GM10847 (cell line): Measurements from ENCODE around the gene ARHGEF25.

Experiments
- POLR2A ChIP-seq: IDR thresholded peaks from 2 replicates; pipeline ENCODE4 v1.6.1; 2011; ENCODE audit not compliant: insufficient read length; ENCODE audit errors: extremely low read depth

ARHGEF25 gene

GRCh38 chr12:57623385-57623784 lies 12.2 kb downstream of the ARHGEF25 start:
- TF ChIP-seq POLR2A = no peak

- TF ChIP-seq POLR2A = no peak
These were observed 12.7 kb downstream of the ARHGEF25 start for GRCh38 chr12:57623811-57624390.

GRCh38 chr12:57624441-57625220 lies 13.4 kb downstream of the ARHGEF25 start:
- no peak for TF ChIP-seq POLR2A

GRCh38 chr12:57625261-57626032 lies 14.2 kb downstream of the ARHGEF25 start:
- TF ChIP-seq POLR2A = no peak

GRCh38 chr12:57626111-57626920 lies 15.1 kb downstream of the ARHGEF25 start:
- no peak for TF ChIP-seq POLR2A

GRCh38 chr12:57626921-57627445 lies 15.7 kb downstream of the ARHGEF25 start:
- no peak for TF ChIP-seq POLR2A

GRCh38 chr12:57627501-57628279 lies 16.5 kb downstream of the ARHGEF25 start:
- no peak for TF ChIP-seq POLR2A

GRCh38 chr12:57628280-57629191 lies 17.3 kb downstream of the ARHGEF25 start:
- TF ChIP-seq POLR2A = no peak

GRCh38 chr12:57629897-57630471 lies 18.7 kb downstream of the ARHGEF25 start:
- no peak for TF ChIP-seq POLR2A

GRCh38 chr12:57630891-57631433 lies 19.7 kb downstream of the ARHGEF25 start:
- no peak for TF ChIP-seq POLR2A

GRCh38 chr12:57631566-57632072 lies 20.4 kb downstream of the ARHGEF25 start:
- TF ChIP-seq POLR2A = no peak
